Colonic mucosa (tissue), 4 donors: ENCODE data around the gene KLHL2. TPM values are rescaled to one million over a fixed set of nuclear protein-coding genes. Genes with fewer than 3 reads are reported as not detected.
"Not testable (repeated sequence)": the region's sequence is repeated elsewhere in the genome, so short reads cannot be mapped to it uniquely, and the experiment has no call there.

ENCODE experiments used
- DNase-seq: peaks from one replicate; pipeline ENCODE4 v3.0.0-alpha.2; 2020
- H3K27ac ChIP-seq: fragments of 200-600 bp; one replicate; pipeline ENCODE4 v1.8.0; 2021
- H3K27me3 ChIP-seq: fragments of 200-600 bp; one replicate; pipeline ENCODE4 v1.8.0; 2021
- H3K36me3 ChIP-seq: fragments of 200-600 bp; one replicate; pipeline ENCODE4 v1.8.0; 2021
- H3K4me1 ChIP-seq: fragments of 200-600 bp; one replicate; pipeline ENCODE4 v1.8.0; 2021; ENCODE audit warnings: mild to moderate bottlenecking
- H3K4me3 ChIP-seq: fragments of 200-600 bp; one replicate; pipeline ENCODE4 v1.8.0; 2021
- H3K9ac ChIP-seq, 2 donors: one replicate each; pipeline ENCODE4 v1.7.0; 2013; ENCODE audit warnings: control low read depth in 2 of 2, low read depth in 2 of 2, low read length in 2 of 2
- H3K9me3 ChIP-seq: fragments of 200-600 bp; one replicate; pipeline ENCODE4 v1.8.0; 2021
- intact Hi-C: fragments of 100-400 bp; cut with DNase I; formaldehyde crosslinking; loops from one replicate; pipeline ENCODE4 v1.14.1; 2022
- total RNA-seq, 2 donors: library from RNA; stranded (reverse); fragmentation: NEBNext Ultra II Directional in 1 of 2; extraction: Animal tissue kit (Norgen Biotek cat#: 25700) in 1 of 2; gene quantifications; one replicate each; pipeline ENCODE4 v1.2.1, GENCODE V29; 2021
- TF ChIP-seq, protein P1 (sequence below): fragments of 200-600 bp; IDR thresholded peaks from one replicate; pipeline ENCODE4 v1.8.0; 2022; ENCODE audit warnings: antibody characterized with exemption, mild to moderate bottlenecking
- donor health status: healthy.
- donor health status: DM: no; HTN: no; CAD: no.
- donor health status: DM: no; HTN: no; CAD: no.

The KLHL2 gene
- total RNA-seq, 2 donors from 2014 or later, result 8.6 to 11.1 TPM

DNA sequence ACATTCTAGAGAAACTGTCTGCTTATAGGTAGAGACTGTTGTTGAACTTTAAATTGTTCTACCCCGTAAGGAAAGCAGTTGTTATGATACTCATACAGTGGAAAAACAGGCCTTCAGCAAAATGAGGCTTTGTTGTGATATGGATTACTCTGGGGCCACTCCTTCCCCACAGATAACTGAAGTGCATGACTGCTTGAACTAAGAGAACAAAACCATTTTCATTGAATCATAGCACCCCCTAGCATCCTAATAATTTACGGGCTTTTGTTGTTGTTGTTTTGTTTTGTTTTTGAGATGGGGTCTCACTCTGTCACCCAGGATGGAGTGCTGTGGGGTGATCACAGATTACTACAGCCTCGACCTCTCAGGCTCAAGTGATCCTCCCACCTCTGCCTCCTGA lies 54.9 kb downstream of the KLHL2 start:
- H3K27ac ChIP-seq, DNase-seq, H3K27me3 ChIP-seq, H3K4me1 ChIP-seq, H3K36me3 ChIP-seq, H3K9me3 ChIP-seq, H3K4me3 ChIP-seq, H3K9ac ChIP-seq, intact Hi-C loops: not testable (repeated sequence)

DNA sequence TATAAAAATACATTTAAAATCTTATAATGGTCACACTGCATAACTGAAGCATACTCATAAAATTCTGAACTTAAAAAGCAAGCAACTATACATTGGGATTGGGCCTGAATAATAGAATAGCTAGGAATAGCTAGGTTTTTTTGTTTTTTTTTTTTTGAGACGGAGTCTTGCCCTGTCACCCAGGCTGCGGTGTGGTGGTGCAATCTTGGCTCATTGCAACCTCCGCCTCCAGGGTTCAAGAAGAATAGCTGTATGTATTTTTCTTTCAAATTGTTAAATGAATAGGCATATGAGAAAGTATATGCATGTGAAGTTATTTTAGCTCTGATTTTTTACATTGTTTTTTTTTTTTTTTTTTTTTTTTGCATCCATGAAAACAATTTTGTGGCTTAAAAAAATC lies 56.1 kb downstream of the KLHL2 start:
- intact Hi-C loops, H3K9ac ChIP-seq, H3K36me3 ChIP-seq, H3K4me1 ChIP-seq, H3K27me3 ChIP-seq, H3K9me3 ChIP-seq, H3K4me3 ChIP-seq, DNase-seq, H3K27ac ChIP-seq: not testable (repeated sequence)

DNA sequence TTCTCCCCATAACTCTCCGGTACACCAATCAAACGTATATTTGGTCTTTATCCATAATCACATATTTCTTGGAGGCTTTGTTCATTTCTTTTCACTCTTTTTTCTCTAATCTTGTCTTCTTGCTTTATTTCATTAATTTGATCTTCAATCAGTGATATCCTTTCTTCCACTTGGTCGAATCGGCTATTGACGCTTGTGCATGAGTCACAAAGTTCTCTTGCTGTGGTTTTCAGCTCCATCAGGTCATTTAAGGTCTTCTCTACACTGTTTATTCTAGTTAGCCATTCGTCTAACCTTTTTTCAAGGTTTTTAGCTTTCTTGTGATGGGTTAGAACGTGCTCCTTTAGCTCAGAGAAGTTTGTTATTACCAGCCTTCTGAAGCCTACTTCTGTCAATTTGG lies 62.6 kb downstream of the KLHL2 start:
- H3K4me1 ChIP-seq, intact Hi-C loops, H3K36me3 ChIP-seq, H3K9ac ChIP-seq, H3K9me3 ChIP-seq, DNase-seq, H3K4me3 ChIP-seq, H3K27me3 ChIP-seq, H3K27ac ChIP-seq: not testable (repeated sequence)

DNA sequence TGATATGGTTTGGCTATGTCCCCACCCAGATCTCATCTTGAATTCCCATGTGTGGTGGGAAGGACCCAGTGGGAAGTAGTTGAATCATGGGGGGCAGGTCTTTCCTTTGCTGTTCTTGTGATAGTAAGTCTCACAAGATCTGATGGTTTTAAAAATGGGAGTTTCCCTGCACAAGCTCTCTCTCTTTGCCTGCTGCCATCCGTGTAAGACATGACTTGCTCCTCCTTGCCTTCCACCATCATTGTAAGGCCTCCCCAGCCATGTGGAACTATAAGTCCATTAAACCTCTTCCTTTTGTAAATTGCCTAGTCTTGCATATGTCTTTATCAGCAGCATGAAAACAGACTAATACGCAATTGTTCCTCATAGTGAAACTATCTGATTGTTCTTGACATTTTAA lies 66.1 kb downstream of the KLHL2 start:
- H3K9me3 ChIP-seq, result not testable (repeated sequence)

DNA sequence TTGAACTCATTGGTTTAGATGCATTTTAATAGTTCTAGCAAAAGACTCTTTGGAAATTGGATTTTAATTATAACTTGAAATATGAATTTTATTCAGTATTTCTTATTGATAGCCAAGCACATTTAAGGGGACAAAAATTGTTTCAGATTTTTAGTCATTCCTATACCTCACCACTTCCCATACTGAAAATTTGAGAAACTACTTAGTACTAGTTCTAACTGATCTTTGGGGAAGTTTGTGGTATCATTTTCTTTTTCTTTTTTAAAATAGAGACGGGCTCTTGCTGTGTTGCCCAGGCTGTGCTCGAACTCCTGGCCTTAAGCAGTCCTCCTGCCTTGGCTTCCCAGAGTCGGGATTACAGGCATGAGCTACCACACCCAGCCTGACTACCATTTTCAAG lies 68.0 kb downstream of the KLHL2 start:
- H3K4me1 ChIP-seq, intact Hi-C loops, H3K4me3 ChIP-seq, H3K36me3 ChIP-seq, H3K27ac ChIP-seq, H3K27me3 ChIP-seq, DNase-seq, H3K9me3 ChIP-seq, H3K9ac ChIP-seq: not testable (repeated sequence)

More for the DNA sequence above, 66.1 kb downstream of the KLHL2 start:
- H3K27ac ChIP-seq, H3K4me1 ChIP-seq, H3K27me3 ChIP-seq, H3K9ac ChIP-seq, DNase-seq, H3K4me3 ChIP-seq, intact Hi-C loops, H3K36me3 ChIP-seq: not testable (repeated sequence)

DNA sequence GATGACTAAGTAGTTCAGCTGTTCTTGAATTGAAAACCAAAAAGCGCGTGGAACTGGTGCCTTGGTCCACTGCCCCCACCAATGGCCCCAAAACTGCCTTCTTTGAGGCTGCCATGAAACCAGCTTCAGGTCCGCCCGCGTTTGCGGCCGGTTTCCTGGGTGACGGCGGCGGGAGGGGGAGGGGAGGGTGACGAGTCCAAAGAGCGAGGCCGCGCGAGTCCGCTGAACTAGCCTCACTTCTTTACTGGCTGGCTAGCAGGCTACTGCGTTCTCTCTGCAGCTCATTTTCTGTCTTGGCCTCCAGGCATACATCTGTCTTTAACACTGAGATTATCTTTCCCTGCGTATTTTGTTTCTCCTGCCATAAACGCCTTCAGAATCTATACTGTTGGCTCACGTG lies 72.2 kb downstream of the KLHL2 start:
- H3K9me3 ChIP-seq, H3K4me1 ChIP-seq, intact Hi-C loops, H3K27me3 ChIP-seq, H3K4me3 ChIP-seq, H3K36me3 ChIP-seq, H3K27ac ChIP-seq, H3K9ac ChIP-seq, DNase-seq: not testable (repeated sequence)

DNA sequence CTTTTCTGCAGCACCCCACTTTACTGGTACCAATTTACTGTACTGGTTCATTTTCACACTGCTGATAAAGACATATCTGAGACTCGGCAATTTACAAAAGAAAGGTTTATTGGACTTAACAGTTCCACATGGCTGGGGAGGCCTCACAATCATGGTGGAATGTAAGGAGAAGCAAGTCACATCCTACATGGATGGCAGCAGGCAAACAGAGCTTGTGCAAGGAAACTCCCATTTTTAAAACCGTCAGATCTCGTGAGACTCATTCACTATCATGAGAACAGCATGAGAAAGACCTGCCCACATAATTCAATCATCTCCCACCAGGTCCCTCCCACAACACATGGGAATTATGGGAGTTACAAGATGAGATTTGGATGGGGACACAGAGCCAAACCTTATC lies 77.3 kb downstream of the KLHL2 start:
- H3K36me3 ChIP-seq, result not testable (repeated sequence)

GRCh38 chr4:165286619-165287340 lies 79.4 kb downstream of the KLHL2 start:
- intact Hi-C loops, H3K27ac ChIP-seq: not testable (repeated sequence)

More for the DNA sequence above, 77.3 kb downstream of the KLHL2 start:
- H3K4me1 ChIP-seq, H3K9me3 ChIP-seq, H3K9ac ChIP-seq, DNase-seq, H3K27me3 ChIP-seq, intact Hi-C loops, H3K4me3 ChIP-seq, H3K27ac ChIP-seq: not testable (repeated sequence)

DNA sequence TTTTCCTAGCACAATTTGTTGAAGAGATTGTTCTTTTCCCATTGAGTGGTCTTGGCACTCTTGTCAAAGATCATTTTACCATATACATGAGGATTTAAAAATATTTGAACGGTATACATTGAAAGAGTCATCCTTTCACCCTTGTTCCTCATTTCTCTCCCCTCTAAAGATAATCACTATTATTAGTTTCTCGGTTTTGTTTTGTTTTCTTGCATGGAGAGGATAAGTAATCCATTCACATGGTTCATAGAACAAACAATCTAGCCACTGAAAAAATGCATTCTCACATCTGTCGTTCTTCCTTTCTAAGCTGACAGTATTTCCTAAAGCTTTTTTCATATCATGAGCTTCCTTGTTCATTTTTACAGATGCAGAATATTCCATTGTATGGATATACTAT lies 80.9 kb downstream of the KLHL2 start:
- Histone ChIP-seq H3K27me3 (no peaks in the 10 kb centered on the region), H3K4me1 (no peaks in the 10 kb centered on the region), H3K4me3 (no peak overlapping the region), H3K9me3 (no peaks in the 10 kb centered on the region), H3K9ac (no peak overlapping the region), H3K27ac (no peak overlapping the region), H3K36me3 (no peaks in the 10 kb centered on the region)
- DNase-seq, result no peak
- intact Hi-C loops, result no loop called here
- TF ChIP-seq, protein P1, sequence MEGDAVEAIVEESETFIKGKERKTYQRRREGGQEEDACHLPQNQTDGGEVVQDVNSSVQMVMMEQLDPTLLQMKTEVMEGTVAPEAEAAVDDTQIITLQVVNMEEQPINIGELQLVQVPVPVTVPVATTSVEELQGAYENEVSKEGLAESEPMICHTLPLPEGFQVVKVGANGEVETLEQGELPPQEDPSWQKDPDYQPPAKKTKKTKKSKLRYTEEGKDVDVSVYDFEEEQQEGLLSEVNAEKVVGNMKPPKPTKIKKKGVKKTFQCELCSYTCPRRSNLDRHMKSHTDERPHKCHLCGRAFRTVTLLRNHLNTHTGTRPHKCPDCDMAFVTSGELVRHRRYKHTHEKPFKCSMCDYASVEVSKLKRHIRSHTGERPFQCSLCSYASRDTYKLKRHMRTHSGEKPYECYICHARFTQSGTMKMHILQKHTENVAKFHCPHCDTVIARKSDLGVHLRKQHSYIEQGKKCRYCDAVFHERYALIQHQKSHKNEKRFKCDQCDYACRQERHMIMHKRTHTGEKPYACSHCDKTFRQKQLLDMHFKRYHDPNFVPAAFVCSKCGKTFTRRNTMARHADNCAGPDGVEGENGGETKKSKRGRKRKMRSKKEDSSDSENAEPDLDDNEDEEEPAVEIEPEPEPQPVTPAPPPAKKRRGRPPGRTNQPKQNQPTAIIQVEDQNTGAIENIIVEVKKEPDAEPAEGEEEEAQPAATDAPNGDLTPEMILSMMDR, result no peak

More at GRCh38 chr4:165286619-165287340, 79.4 kb downstream of the KLHL2 start:
- H3K9me3 ChIP-seq, H3K36me3 ChIP-seq, H3K27me3 ChIP-seq, H3K9ac ChIP-seq, DNase-seq, H3K4me3 ChIP-seq, H3K4me1 ChIP-seq: not testable (repeated sequence)
